LNCaP clone FGC (cell line): ENCODE data around the gene DAPK1.

ENCODE experiments used
- DNase-seq: peaks from one replicate; pipeline ENCODE4 v3.0.0-alpha.2; 2011; ENCODE audit warnings: low read depth
- H3K4me3 ChIP-seq: 2 replicates; pipeline ENCODE4 v1.5.1; 2011; ENCODE audit warnings: mild to moderate bottlenecking, low read depth, low read length, control low read depth
- TF ChIP-seq, protein P1 (sequence below): IDR thresholded peaks from 2 replicates; pipeline ENCODE4 v1.5.1; 2012; ENCODE audit warnings: mild to moderate bottlenecking; ENCODE audit not compliant: control insufficient read depth, insufficient read depth; ENCODE audit errors: extremely low read depth

DAPK1 gene

DNA sequence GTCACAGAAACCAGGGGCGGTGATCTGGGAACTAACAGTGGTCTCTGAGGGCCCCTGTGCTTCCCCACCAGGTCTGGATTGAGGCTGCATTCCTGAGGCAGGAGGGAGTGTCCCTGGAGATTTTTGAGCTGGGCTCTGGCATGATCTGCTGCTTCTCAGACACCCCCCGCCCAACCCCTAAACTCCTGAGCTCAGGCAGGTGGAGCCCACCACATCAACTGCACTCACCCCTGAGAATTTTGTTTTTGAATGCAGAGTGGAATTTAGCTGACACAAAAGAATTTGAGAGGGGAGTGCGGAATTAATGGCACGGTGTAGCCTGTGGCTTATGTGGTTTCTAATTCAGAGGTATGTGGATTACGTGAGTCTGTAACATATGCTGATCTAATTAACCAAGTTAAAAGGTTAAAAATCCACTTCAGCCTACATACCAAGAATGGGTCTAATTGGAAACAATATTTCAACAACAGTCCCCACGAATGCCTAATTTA lies 204.3 kb downstream of the DAPK1 start:
- H3K4me3 ChIP-seq: no peak overlapping the region
- TF ChIP-seq, protein P1, sequence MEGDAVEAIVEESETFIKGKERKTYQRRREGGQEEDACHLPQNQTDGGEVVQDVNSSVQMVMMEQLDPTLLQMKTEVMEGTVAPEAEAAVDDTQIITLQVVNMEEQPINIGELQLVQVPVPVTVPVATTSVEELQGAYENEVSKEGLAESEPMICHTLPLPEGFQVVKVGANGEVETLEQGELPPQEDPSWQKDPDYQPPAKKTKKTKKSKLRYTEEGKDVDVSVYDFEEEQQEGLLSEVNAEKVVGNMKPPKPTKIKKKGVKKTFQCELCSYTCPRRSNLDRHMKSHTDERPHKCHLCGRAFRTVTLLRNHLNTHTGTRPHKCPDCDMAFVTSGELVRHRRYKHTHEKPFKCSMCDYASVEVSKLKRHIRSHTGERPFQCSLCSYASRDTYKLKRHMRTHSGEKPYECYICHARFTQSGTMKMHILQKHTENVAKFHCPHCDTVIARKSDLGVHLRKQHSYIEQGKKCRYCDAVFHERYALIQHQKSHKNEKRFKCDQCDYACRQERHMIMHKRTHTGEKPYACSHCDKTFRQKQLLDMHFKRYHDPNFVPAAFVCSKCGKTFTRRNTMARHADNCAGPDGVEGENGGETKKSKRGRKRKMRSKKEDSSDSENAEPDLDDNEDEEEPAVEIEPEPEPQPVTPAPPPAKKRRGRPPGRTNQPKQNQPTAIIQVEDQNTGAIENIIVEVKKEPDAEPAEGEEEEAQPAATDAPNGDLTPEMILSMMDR: no peak
- no peak for DNase-seq

DNA sequence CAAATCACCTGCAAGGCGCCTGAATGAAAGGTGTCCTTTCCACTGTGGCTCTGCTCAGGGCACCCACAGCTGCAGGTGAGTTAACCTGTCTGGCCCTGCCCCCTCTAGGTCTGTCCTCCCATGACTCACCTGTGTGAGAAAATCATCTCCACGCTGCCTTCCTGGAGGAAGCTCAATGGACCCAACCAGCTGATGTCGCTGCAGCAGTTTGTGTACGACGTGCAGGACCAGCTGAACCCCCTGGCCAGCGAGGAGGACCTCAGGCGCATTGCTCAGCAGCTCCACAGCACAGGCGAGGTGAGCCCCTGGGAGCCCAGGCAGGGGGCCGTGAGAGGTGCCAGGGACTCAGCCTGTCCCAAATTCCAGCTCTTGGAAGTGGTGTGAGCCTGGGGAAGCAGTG lies 205.3 kb downstream of the DAPK1 start:
- TF ChIP-seq, protein P1: no peak
- no peak for DNase-seq
- no peak overlapping the region for H3K4me3 ChIP-seq

DNA sequence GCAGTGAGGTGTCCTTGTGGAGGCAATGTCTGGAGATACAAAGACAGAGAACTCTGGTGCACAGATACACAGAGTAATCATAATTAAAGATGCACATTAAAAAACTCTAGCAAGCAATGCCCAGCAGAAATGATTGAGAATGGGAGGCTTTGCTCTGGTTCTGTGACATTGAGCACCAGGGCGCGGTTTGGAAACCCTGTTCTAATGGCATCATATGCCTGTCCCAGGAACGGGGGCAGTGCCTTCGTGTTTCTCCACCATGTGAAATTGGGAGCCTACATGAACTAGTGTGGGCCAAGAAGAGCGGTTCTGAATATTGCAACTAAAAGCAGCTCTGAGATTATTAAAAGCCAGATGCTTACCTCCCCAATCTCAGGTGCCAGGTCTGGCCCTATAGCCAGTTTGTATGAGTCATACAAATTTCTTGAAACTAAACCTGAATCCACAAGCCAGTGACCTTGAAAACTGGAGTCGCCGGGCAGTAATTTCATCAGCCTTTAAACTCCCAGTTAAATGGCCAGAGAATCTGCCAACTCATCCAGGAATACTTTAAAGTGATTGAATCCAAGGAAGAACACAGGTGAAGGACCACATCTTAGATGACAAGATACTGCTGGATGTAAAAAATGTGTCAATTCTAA lies 206.1 kb downstream of the DAPK1 start:
- DNase-seq: no peak
- TF ChIP-seq, protein P1: no peak
- H3K4me3 ChIP-seq: no peak overlapping the region

DNA sequence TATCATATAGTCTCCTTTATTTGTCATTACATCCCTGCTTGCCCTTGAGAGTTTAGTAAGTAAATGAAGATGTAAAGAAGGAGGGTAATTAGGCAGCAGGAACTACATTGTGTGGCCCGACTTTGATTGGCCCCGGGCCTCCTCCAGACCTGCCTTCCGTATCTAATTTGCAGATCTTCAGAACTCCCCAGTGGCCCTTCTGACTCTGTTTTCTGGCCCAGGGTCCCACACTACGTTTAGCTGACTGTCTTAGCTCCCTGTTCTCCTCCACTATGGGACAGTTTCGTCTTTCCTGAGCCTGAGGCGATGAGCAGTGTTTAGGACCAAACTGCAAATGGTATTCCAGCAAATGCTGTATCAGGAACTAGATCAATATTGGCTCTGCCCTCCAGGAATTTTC lies 206.7 kb downstream of the DAPK1 start:
- no peak for DNase-seq
- H3K4me3 ChIP-seq: no peak overlapping the region
- TF ChIP-seq, protein P1: no peak

DNA sequence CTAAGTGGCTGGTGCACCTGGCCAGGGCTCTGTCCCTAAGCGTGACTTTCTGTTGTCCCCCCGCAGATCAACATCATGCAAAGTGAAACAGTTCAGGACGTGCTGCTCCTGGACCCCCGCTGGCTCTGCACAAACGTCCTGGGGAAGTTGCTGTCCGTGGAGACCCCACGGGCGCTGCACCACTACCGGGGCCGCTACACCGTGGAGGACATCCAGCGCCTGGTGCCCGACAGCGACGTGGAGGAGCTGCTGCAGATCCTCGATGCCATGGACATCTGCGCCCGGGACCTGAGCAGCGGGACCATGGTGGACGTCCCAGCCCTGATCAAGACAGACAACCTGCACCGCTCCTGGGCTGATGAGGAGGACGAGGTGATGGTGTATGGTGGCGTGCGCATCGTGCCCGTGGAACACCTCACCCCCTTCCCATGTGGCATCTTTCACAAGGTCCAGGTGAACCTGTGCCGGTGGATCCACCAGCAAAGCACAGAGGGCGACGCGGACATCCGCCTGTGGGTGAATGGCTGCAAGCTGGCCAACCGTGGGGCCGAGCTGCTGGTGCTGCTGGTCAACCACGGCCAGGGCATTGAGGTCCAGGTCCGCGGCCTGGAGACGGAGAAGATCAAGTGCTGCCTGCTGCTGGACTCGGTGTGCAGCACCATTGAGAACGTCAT lies 208.5 kb downstream of the DAPK1 start:
- H3K4me3 ChIP-seq: no peak overlapping the region
- TF ChIP-seq, protein P1: no peak
- DNase-seq: no peak

DNA sequence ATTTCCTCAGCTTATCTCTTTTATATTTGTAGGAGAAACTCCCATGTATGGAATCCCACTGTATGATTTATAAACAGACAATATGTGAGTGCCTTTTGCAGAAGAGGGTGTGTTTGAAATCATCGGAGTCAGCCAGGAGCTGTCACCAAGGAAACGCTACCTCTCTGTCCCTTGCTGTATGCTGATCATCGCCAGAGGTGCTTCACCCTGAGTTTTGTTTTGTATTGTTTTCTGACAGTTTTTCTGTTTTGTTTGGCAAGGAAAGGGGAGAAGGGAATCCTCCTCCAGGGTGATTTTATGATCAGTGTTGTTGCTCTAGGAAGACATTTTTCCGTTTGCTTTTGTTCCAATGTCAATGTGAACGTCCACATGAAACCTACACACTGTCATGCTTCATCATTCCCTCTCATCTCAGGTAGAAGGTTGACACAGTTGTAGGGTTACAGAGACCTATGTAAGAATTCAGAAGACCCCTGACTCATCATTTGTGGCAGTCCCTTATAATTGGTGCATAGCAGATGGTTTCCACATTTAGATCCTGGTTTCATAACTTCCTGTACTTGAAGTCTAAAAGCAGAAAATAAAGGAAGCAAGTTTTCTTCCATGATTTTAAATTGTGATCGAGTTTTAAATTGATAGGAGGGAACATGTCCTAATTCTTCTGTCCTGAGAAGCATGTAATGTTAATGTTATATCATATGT lies 210.3 kb downstream of the DAPK1 start:
- TF ChIP-seq, protein P1: no peak
- no peak overlapping the region for H3K4me3 ChIP-seq
- DNase-seq: no peak
